Measurements from ENCODE around the gene ALOX12. TPM values are rescaled to one million over a fixed set of nuclear protein-coding genes. Genes with fewer than 3 reads are reported as not detected.

The ALOX12 gene
- total and polyA plus RNA-seq, 12 donors, result 0.04 to 0.11 TPM; not detected in 10

- no peak for TF ChIP-seq CTCF (IDR thresholded peaks at IDR 0.05)
Observed at GRCh38 chr17:7007143-7007542, 11.3 kb downstream of the ALOX12 start.

GRCh38 chr17:7010523-7010922 lies 14.7 kb downstream of the ALOX12 start:
- Histone ChIP-seq H3K27me3 (no peaks in the 10 kb centered on the region), H3K4me1 (peaks cover 10 to 49% (median 41%) of the 10 kb centered on the region in 9 donors), H3K9me3 (no peaks in the 10 kb centered on the region), H3K36me3 (peaks cover 0 to 43% (median 6%) of the 10 kb centered on the region in 9 donors), H3K27ac (no peak overlapping the region), H3K4me3 (peak overlapping the region in 4 of 10 donors; percentile 87 to 98 (median 98))
- ATAC-seq, result no peak
- TF ChIP-seq CTCF (IDR thresholded peaks at IDR 0.05), result no peak
- DNase-seq, result no peak
- WGBS, 2 donors, result 88 to 94% methylated on average over 2 of the region's 2 CpGs
- intact Hi-C loops (cut with DNase I), result loop anchor here in 6 of 10 donors (10.0 kb wide), 2 partner anchors 256 to 346 kb away; partner anchors contain the start of gene XAF1 (in 5 of the 6)

More at GRCh38 chr17:7007143-7007542, 11.3 kb downstream of the ALOX12 start:
- Histone ChIP-seq H3K27me3 (no peaks in the 10 kb centered on the region), H3K4me1 (peaks cover 6 to 34% (median 25%) of the 10 kb centered on the region in 9 donors), H3K27ac (no peak overlapping the region), H3K4me3 (no peak overlapping the region), H3K36me3 (peaks cover 0 to 58% (median 11%) of the 10 kb centered on the region in 9 donors), H3K9me3 (no peaks in the 10 kb centered on the region)
- ATAC-seq (no peak), DNase-seq (no peak)
- 83 to 87% methylated on average over 2 of the region's 2 CpGs for WGBS, 2 donors
- intact Hi-C loops (cut with DNase I), result loop anchor here in 8 of 10 donors (5.0 to 10.0 kb wide), 3 partner anchors 162 to 342 kb away; no protein-coding TSS in a partner anchor

- 51 to 53% methylated on average over 14 of the region's 14 CpGs for WGBS, 2 donors
- Histone ChIP-seq H3K27me3 (no peaks in the 10 kb centered on the region), H3K36me3 (peaks cover 0 to 46% (median 6%) of the 10 kb centered on the region in 9 donors), H3K27ac (peak overlapping the region in 6 of 10 donors; percentile 93 to 100 (median 98)), H3K4me3 (peak overlapping the region; percentile 78 to 98 (median 92)), H3K4me1 (peaks cover 12 to 58% (median 50%) of the 10 kb centered on the region in 9 donors), H3K9me3 (no peaks in the 10 kb centered on the region)
- TF ChIP-seq CTCF (IDR thresholded peaks at IDR 0.05), result no peak
- intact Hi-C loops (cut with DNase I), result loop anchor here in 6 of 10 donors (10.0 kb wide), 2 partner anchors 257 to 347 kb away; partner anchors contain the start of gene XAF1 (in 5 of the 6)
- ATAC-seq (no peak), DNase-seq (no peak)
Observed at GRCh38 chr17:7011415-7011814, 15.6 kb downstream of the ALOX12 start.

GRCh38 chr17:7011942-7012254 lies 16.0 kb downstream of the ALOX12 start:
- DNase-seq (no peak), ATAC-seq (no peak)
- Histone ChIP-seq H3K9me3 (no peaks in the 10 kb centered on the region), H3K36me3 (peaks cover 0 to 46% (median 6%) of the 10 kb centered on the region in 9 donors), H3K27me3 (no peaks in the 10 kb centered on the region), H3K4me1 (peaks cover 12 to 63% (median 54%) of the 10 kb centered on the region in 9 donors), H3K27ac (peak overlapping the region; percentile 93 to 100 (median 97)), H3K4me3 (peak overlapping the region; percentile 78 to 98 (median 92))
- intact Hi-C loops (cut with DNase I), result loop anchor here in 6 of 10 donors (10.0 kb wide), 2 partner anchors 257 to 347 kb away; partner anchors contain the start of gene XAF1 (in 5 of the 6)
- 0 to 1% methylated on average over 6 of the region's 6 CpGs for WGBS, 2 donors
- TF ChIP-seq CTCF (IDR thresholded peaks at IDR 0.05), result no peak

All from heart right ventricle (tissue), 16 donors.